Skeletal muscle tissue (tissue), 2 donors: ENCODE measurements around the gene FAM221B. TPM values are rescaled to one million over a fixed set of nuclear protein-coding genes. Genes with fewer than 3 reads are reported as not detected.

Experiments used
- small RNA-seq: library from RNA; depleted of rRNA; stranded (forward); fragments of <200 nt; gene quantifications from one replicate; pipeline ENCODE3, GENCODE V24; 2014
- total RNA-seq: library from RNA; depleted of rRNA; stranded (reverse); fragments of >200 nt; gene quantifications from one replicate; pipeline ENCODE4 v1.2.3, GENCODE V29; 2014

FAM221B gene
- total RNA-seq, 1 donor from 2014 or later, result not detected

Small RNAs within 50 kb of the gene (small RNA-seq; reads per million reads assigned to genes)
- not detected for gene HINT2

Other genes starting within 250 kb of the FAM221B start
- 8.4 TPM for gene TESK1, start 223.5 kb downstream of the FAM221B start, total RNA-seq
- 2.1 TPM for gene CD72, start 210.3 kb downstream of the FAM221B start, total RNA-seq
- gene SIT1, start 177.8 kb downstream of the FAM221B start, total RNA-seq, result 1.0 TPM
- gene RMRP, start 170.7 kb downstream of the FAM221B start, total RNA-seq, result 118,473 TPM
- gene CCDC107, start 170.4 kb downstream of the FAM221B start, total RNA-seq, result 11.0 TPM
- 0.52 TPM for gene ARHGEF39, start 163.5 kb downstream of the FAM221B start, total RNA-seq
- gene CA9, start 154.8 kb downstream of the FAM221B start, total RNA-seq, result under 0.01 TPM
- 4,180 TPM for gene TPM2, start 138.8 kb downstream of the FAM221B start, total RNA-seq
- 90.8 TPM for gene TLN1, start 96.5 kb downstream of the FAM221B start, total RNA-seq
- gene CREB3, start 96.1 kb downstream of the FAM221B start, total RNA-seq, result 20.9 TPM
- gene GBA2, start 79.5 kb downstream of the FAM221B start, total RNA-seq, result 31.3 TPM
- 7.8 TPM for gene RGP1, start 79.4 kb downstream of the FAM221B start, total RNA-seq
- not detected for gene MSMP, start 74.5 kb downstream of the FAM221B start, total RNA-seq
- 7.3 TPM for gene NPR2, start 37.1 kb downstream of the FAM221B start, total RNA-seq
- gene SPAG8, start 16.5 kb downstream of the FAM221B start, total RNA-seq, result 0.52 TPM
- 25.1 TPM for gene HINT2, start 13.7 kb downstream of the FAM221B start, total RNA-seq
- gene TMEM8B, start 496 bp upstream of the FAM221B start, total RNA-seq, result 2.6 TPM
- gene OR13J1, start 41.7 kb upstream of the FAM221B start, total RNA-seq, result not detected
- gene HRCT1, start 77.5 kb upstream of the FAM221B start, total RNA-seq, result 2.1 TPM
- gene SPAAR, start 80.8 kb upstream of the FAM221B start, total RNA-seq, result 1.0 TPM
- gene OR2S2, start 129.4 kb upstream of the FAM221B start, total RNA-seq, result not detected
- 14.6 TPM for gene RECK, start 208.2 kb upstream of the FAM221B start, total RNA-seq